PC-3 (cell line): ENCODE measurements around the gene C2. TPM values are rescaled to one million over a fixed set of nuclear protein-coding genes. Genes with fewer than 3 reads are reported as not detected.

Experiments
- ATAC-seq: fragments of 200-7000 bp; cut with Tn5 transposase; 2 replicates; pipeline ENCODE4 v1.9.1; 2020; ENCODE audit warnings: mild to moderate bottlenecking, moderate library complexity
- BruUV-seq: library from RNA; stranded (reverse); fragments of 400-500 nt; replicated peaks from 2 replicates; lab custom pipeline; 2021; lab: Mats Ljungman, UMichigan
- CTCF ChIA-PET: fragments of 300-600 bp; sonication (Branson Sonifier 250); formaldehyde crosslinking; loops from one replicate; lab custom pipeline; 2022; ENCODE audit warnings: antibody characterized with exemption; lab: Charles Lee
- POLR2A ChIA-PET: fragments of 300-600 bp; sonication (Branson Sonifier 250); formaldehyde crosslinking; loops from one replicate; lab custom pipeline; 2022; ENCODE audit warnings: antibody characterized with exemption; ENCODE audit not compliant: unreplicated experiment; lab: Charles Lee
- DNase-seq: peaks from one replicate; pipeline ENCODE4 v3.0.0-alpha.2; 2015
- H2AFZ ChIP-seq: fragments of 300-600 bp; sonication (generic); 2 replicates; pipeline ENCODE4 v1.6.0; 2016; ENCODE audit warnings: antibody characterized with exemption, low read length
- H3F3A ChIP-seq: fragments of 300-600 bp; sonication (generic); one replicate; pipeline ENCODE4 v1.6.0; 2017; ENCODE audit warnings: antibody characterized with exemption, low read length, control low read depth, mild to moderate bottlenecking; ENCODE audit not compliant: unreplicated experiment
- H3K27ac ChIP-seq: fragments of 300-600 bp; sonication (generic); 2 replicates; pipeline ENCODE4 v1.5.1; 2016; ENCODE audit warnings: mild to moderate bottlenecking, low read length
- H3K27me3 ChIP-seq: fragments of 300-600 bp; sonication (generic); 2 replicates; pipeline ENCODE4 v1.6.1; 2016; ENCODE audit warnings: low read length, mixed read lengths
- H3K36me3 ChIP-seq: fragments of 300-600 bp; sonication (generic); 2 replicates; pipeline ENCODE4 v1.6.1; 2016; ENCODE audit warnings: low read depth, mixed run types, low read length, mixed read lengths
- H3K4me1 ChIP-seq: fragments of 300-600 bp; sonication (generic); 2 replicates; pipeline ENCODE4 v1.5.1; 2016; ENCODE audit warnings: low read length; ENCODE audit not compliant: insufficient read depth
- H3K4me2 ChIP-seq: fragments of 300-600 bp; sonication (generic); 2 replicates; pipeline ENCODE4 v1.6.0; 2016; ENCODE audit warnings: low read length
- H3K4me3 ChIP-seq: fragments of 300-600 bp; sonication (generic); 2 replicates; pipeline ENCODE4 v1.5.1; 2016; ENCODE audit warnings: mild to moderate bottlenecking, low read length, mixed read lengths
- H3K79me2 ChIP-seq: fragments of 300-600 bp; sonication (generic); 2 replicates; pipeline ENCODE4 v1.6.1; 2017; ENCODE audit warnings: low read length, mixed read lengths
- H3K9ac ChIP-seq: fragments of 300-600 bp; sonication (generic); 2 replicates; pipeline ENCODE4 v1.6.0; 2016; ENCODE audit warnings: mild to moderate bottlenecking, low read length
- H3K9me2 ChIP-seq: fragments of 300-600 bp; sonication (generic); replicated peaks from 2 replicates; pipeline ENCODE4 v1.6.1; 2016; ENCODE audit warnings: mixed run types, low read length, mixed read lengths
- H3K9me3 ChIP-seq: fragments of 300-600 bp; sonication (generic); 2 replicates; pipeline ENCODE4 v1.6.1; 2016; ENCODE audit warnings: low read length, mixed read lengths
- H4K20me1 ChIP-seq: fragments of 300-600 bp; sonication (generic); 2 replicates; pipeline ENCODE4 v1.6.1; 2016; ENCODE audit warnings: low read length, mixed read lengths
- EZH2 ChIP-seq: fragments of 300-600 bp; sonication (generic); IDR thresholded peaks from one replicate; pipeline ENCODE4 v1.6.1; 2017; ENCODE audit warnings: antibody characterized with exemption, mild to moderate bottlenecking, low read length; ENCODE audit not compliant: unreplicated experiment
- EZH2phosphoT487 ChIP-seq: fragments of 300-600 bp; sonication (generic); IDR thresholded peaks from 2 replicates; pipeline ENCODE4 v1.6.1; 2018; ENCODE audit warnings: mild to moderate bottlenecking, antibody characterized with exemption, low read length, borderline replicate concordance
- intact Hi-C: fragments of 100-400 bp; cut with micrococcal nuclease; formaldehyde crosslinking; loops from 2 replicates; pipeline ENCODE4 v1.9.0; 2023
- total RNA-seq: library from RNA; depleted of rRNA; stranded (reverse); fragments of >200 nt; gene quantifications from 2 replicates; pipeline ENCODE4 v1.2.3, GENCODE V29; 2014
- TF ChIP-seq, protein P1 (sequence below): fragments of 300-600 bp; sonication (generic); conservative IDR thresholded peaks from 2 replicates; pipeline ENCODE4 v1.5.1; 2017; ENCODE audit warnings: antibody characterized with exemption, low read depth, mild to moderate bottlenecking, low read length

The C2 gene
- total RNA-seq, 1 experiment from 2014 or later, result not detected

DNA sequence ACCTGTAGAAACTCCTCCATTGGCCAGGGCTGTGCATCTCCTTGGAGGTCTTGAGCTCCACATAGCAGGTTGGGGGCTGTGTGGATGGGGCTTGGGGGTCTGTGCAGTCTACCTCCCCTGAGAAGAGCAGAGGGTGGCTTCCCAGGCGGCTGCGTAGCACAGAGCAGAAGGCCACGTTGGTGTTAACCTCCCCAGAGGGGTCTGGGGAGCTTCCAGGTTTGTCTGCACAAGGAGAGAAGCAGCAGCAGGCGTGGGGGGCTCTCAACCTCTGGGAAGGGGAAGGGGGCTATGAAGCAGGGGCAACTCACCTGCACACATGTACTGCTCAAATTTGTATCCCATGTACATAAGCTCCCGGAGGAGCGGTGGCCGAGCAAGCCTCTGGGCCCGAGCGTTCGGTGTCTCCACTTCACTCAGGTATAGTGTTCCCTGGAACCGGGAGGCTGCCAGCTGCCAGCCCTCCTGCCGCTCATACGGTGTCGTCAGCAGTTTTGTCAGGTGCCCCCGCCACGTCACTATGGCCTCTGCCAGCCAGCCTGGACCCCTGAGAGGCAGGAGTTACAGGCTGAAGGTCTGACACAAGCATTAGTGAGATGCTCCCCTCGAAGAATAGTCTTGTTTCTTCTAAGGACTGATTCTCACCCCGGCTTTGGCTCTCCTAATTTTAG lies 43.2 kb downstream of the C2 start:
- Histone ChIP-seq H3K9ac (peak overlapping the region; percentile 90), H3K79me2 (peaks cover 44% of the 10 kb centered on the region), H3K4me3 (peak overlapping the region; percentile 89), H3K27ac (peak overlapping the region; percentile 86), H3K4me1 (peaks cover 23% of the 10 kb centered on the region), H3F3A (no peaks in the 10 kb centered on the region), H3K27me3 (no peaks in the 10 kb centered on the region), H4K20me1 (no peaks in the 10 kb centered on the region), H3K36me3 (peaks cover 29% of the 10 kb centered on the region), H3K4me2 (peak overlapping the region; percentile 94), H2AFZ (peak overlapping the region; percentile 87; the same call in 1 of the 2 replicates), H3K9me2 (no peaks in the 10 kb centered on the region), H3K9me3 (no peaks in the 10 kb centered on the region)
- no peak for TF ChIP-seq EZH2phosphoT487
- TF ChIP-seq EZH2, result no peak
- TF ChIP-seq, protein P1, sequence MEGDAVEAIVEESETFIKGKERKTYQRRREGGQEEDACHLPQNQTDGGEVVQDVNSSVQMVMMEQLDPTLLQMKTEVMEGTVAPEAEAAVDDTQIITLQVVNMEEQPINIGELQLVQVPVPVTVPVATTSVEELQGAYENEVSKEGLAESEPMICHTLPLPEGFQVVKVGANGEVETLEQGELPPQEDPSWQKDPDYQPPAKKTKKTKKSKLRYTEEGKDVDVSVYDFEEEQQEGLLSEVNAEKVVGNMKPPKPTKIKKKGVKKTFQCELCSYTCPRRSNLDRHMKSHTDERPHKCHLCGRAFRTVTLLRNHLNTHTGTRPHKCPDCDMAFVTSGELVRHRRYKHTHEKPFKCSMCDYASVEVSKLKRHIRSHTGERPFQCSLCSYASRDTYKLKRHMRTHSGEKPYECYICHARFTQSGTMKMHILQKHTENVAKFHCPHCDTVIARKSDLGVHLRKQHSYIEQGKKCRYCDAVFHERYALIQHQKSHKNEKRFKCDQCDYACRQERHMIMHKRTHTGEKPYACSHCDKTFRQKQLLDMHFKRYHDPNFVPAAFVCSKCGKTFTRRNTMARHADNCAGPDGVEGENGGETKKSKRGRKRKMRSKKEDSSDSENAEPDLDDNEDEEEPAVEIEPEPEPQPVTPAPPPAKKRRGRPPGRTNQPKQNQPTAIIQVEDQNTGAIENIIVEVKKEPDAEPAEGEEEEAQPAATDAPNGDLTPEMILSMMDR, result no peak
- ATAC-seq (peak; percentile 8), DNase-seq (peak; percentile 41)
- intact Hi-C loops, result loop anchor here (10.0 kb wide), 1 partner anchor 114 kb away; no protein-coding TSS in a partner anchor
- ChIA-PET CTCF (interaction anchor here (0.7 kb wide), 1 partner anchor 19 kb away, joined by 3 read pairs; no protein-coding TSS in a partner anchor), POLR2A (interaction anchor here (0.6 kb wide), 2 partner anchors 73 to 1438 kb away, joined by 3 to 5 read pairs; partner anchors contain the start of gene EHMT2)
- no TSS peak for BruUV-seq

DNA sequence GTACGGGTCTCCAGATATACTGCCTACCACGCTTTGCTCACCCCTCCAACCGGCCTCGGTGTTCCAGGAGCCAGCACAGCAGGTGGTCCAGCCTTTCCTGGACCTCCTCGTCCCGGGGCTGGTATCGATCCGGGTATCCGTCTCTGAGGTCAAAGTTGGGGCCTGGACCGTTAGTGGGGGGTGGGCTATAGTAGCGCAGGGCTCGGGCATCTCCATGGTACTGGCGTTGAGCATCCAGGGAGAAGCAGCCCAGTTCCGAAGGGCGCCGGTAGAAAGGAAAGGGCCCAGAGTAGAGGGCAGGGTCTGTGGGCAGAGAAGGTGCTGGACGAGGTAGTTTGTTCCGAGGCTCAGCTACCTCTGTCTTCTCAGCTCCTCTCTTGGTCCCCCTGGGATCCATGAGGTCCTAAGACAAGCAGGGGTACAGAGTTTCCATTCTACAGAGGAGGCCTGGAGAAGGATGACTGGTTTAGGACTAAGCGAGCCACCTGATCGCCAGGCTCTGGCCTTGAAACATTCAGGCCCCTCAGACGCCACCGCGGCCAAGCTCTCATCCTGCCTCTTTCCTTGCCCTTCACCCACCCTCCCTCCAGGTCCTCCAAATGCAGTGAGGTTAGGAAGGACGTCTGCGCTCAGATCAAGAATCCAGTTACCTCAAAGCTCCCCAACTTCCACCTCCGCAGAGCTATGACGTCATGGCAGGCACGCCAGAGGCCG lies 43.9 kb downstream of the C2 start:
- no peaks in the 10 kb centered on the region for H3K9me2 ChIP-seq
- peaks cover 44% of the 10 kb centered on the region for H3K79me2 ChIP-seq
- peak overlapping the region; percentile 87 for H2AFZ ChIP-seq
- ChIA-PET POLR2A (interaction anchor here (0.6 to 1.0 kb wide), 4 partner anchors 12 to 165 kb away, joined by 3 to 5 read pairs (median 3); partner anchors contain the start of genes EHMT2, LSM2 and SKIC2), CTCF (no interaction called here)
- H3K9ac ChIP-seq, result peak overlapping the region; percentile 90
- BruUV-seq, result TSS peak; percentile 78
- peaks cover 23% of the 10 kb centered on the region for H3K4me1 ChIP-seq
- H3K9me3 ChIP-seq, result no peaks in the 10 kb centered on the region
- peak overlapping the region; percentile 86 for H3K27ac ChIP-seq
- peaks cover 24% of the 10 kb centered on the region for H3K36me3 ChIP-seq
- DNase-seq, result no peak
- peak overlapping the region; percentile 89 for H3K4me3 ChIP-seq
- H4K20me1 ChIP-seq, result no peaks in the 10 kb centered on the region
- peak overlapping the region; percentile 94 for H3K4me2 ChIP-seq
- ATAC-seq, result peak; percentile 18
- intact Hi-C loops, result loop anchor here (10.0 kb wide), 1 partner anchor 113 kb away; no protein-coding TSS in a partner anchor
- H3F3A ChIP-seq, result no peaks in the 10 kb centered on the region
- TF ChIP-seq, protein P1, result no peak
- TF ChIP-seq EZH2 (no peak), EZH2phosphoT487 (no peak)
- H3K27me3 ChIP-seq, result no peaks in the 10 kb centered on the region
